HS-5 (cell line): ENCODE results near the gene TMC5.
"Not testable (repeated sequence)": the region's sequence is repeated elsewhere in the genome, so short reads cannot be mapped to it uniquely, and the experiment has no call there.

Source experiments
- DNase-seq: peaks from one replicate; pipeline ENCODE4 v3.0.0-alpha.2; 2012; ENCODE audit warnings: low read depth

The TMC5 gene

GRCh38 chr16:19417640-19418039, at the start of gene TMC5:
Gene TMC5 (plus strand): TSS chr16:19417883. CDS start chr16:19440039, 22,156 bp downstream.
- DNase-seq = no peak

- DNase-seq = not testable (repeated sequence)
Measured at GRCh38 chr16:19372541-19372940, 45.1 kb upstream of the TMC5 start.

- DNase-seq = no peak
Measured at GRCh38 chr16:19374402-19374801, 43.3 kb upstream of the TMC5 start.

GRCh38 chr16:19375561-19376158, 42.0 kb upstream of the TMC5 start:
- peak; percentile 26 for DNase-seq

- no peak for DNase-seq
Measured at GRCh38 chr16:19377864-19378263, 39.8 kb upstream of the TMC5 start.

- DNase-seq = no peak
Measured at GRCh38 chr16:19378511-19378910, 39.2 kb upstream of the TMC5 start.

GRCh38 chr16:19379838-19380237, 37.8 kb upstream of the TMC5 start:
- DNase-seq = no peak

GRCh38 chr16:19380328-19380727, 37.4 kb upstream of the TMC5 start:
- no peak for DNase-seq

- DNase-seq = no peak
Measured at GRCh38 chr16:19382084-19382801, 35.4 kb upstream of the TMC5 start.

- no peak for DNase-seq
Measured at GRCh38 chr16:19382887-19383816, 34.5 kb upstream of the TMC5 start.

GRCh38 chr16:19384656-19385055, 33.0 kb upstream of the TMC5 start:
- DNase-seq = no peak

GRCh38 chr16:19386525-19386924, 31.2 kb upstream of the TMC5 start:
- DNase-seq = no peak

GRCh38 chr16:19389246-19389645, 28.4 kb upstream of the TMC5 start:
- no peak for DNase-seq

GRCh38 chr16:19391185-19391776, 26.4 kb upstream of the TMC5 start:
- not testable (repeated sequence) for DNase-seq

- no peak for DNase-seq
Measured at GRCh38 chr16:19392352-19392751, 25.3 kb upstream of the TMC5 start.

GRCh38 chr16:19393226-19394111, 24.2 kb upstream of the TMC5 start:
- DNase-seq = peak; percentile 36

- DNase-seq = not testable (repeated sequence)
Measured at GRCh38 chr16:19395646-19396267, 21.9 kb upstream of the TMC5 start.

- no peak for DNase-seq
Measured at GRCh38 chr16:19396555-19397011, 21.1 kb upstream of the TMC5 start.

GRCh38 chr16:19397373-19397772, 20.3 kb upstream of the TMC5 start:
- not testable (repeated sequence) for DNase-seq

- DNase-seq = no peak
Measured at GRCh38 chr16:19400711-19401110, 17.0 kb upstream of the TMC5 start.
